HuH-7.5 (cell line): Measurements from ENCODE around the gene NOTUM.

ENCODE experiments used
- DNase-seq: peaks from one replicate; pipeline ENCODE4 v3.0.0; 2011; ENCODE audit warnings: low spot score

NOTUM gene

GRCh38 chr17:81977211-81977808 lies 16.3 kb upstream of the NOTUM start, which contains the start of gene ASPSCR1:
Gene ASPSCR1 (plus strand): TSS chr17:81977629. CDS start chr17:81977647, 18 bp downstream.
- peak; percentile 60 for DNase-seq

GRCh38 chr17:81976332-81977210 lies 15.6 kb upstream of the NOTUM start:
- no peak for DNase-seq

GRCh38 chr17:81973432-81973831 lies 12.4 kb upstream of the NOTUM start:
- no peak for DNase-seq

- DNase-seq: no peak
Measured at GRCh38 chr17:81968850-81969812, 8.1 kb upstream of the NOTUM start.

- no peak for DNase-seq
Measured at GRCh38 chr17:81968396-81968745, 7.4 kb upstream of the NOTUM start.

- DNase-seq: peak; percentile 94
Measured at GRCh38 chr17:81967533-81968395, 6.8 kb upstream of the NOTUM start.

GRCh38 chr17:81967244-81967532 lies 6.2 kb upstream of the NOTUM start:
- DNase-seq: no peak

GRCh38 chr17:81966343-81967243 lies 5.6 kb upstream of the NOTUM start:
- DNase-seq: no peak

- DNase-seq: no peak
Measured at GRCh38 chr17:81964081-81964849, 3.3 kb upstream of the NOTUM start.

GRCh38 chr17:81962499-81963441 lies 1.8 kb upstream of the NOTUM start:
- DNase-seq: no peak

- DNase-seq: no peak
Measured at GRCh38 chr17:81961521-81962498, 823 bp upstream of the NOTUM start.

GRCh38 chr17:81960130-81960958 lies 643 bp downstream of the NOTUM start:
- DNase-seq: no peak

- peak; percentile 67 for DNase-seq
Measured at GRCh38 chr17:81959362-81960129, 1.4 kb downstream of the NOTUM start.

- no peak for DNase-seq
Measured at GRCh38 chr17:81958633-81959342, 2.2 kb downstream of the NOTUM start.
